Gastrocnemius medialis (tissue), 4 donors: ENCODE measurements around the gene UMODL1.

Source experiments
- CTCF ChIP-seq, 5 experiments: fragments of 450-650 bp in 3 of 5; fragments of 200-600 bp in 2 of 5; sonication (generic) in 2 of 5; IDR thresholded peaks in 4 of 5; conservative IDR thresholded peaks in 1 of 5; 1 replicate in 4 of 5; 2 replicates in 1 of 5; pipeline ENCODE4 v1.5.1; 2016 to 2019; ENCODE audit warnings: antibody characterized with exemption in 5 of 5, mild to moderate bottlenecking in 3 of 5, moderate library complexity in 3 of 5
- POLR2A ChIP-seq, 2 donors: fragments of 450-650 bp; IDR thresholded peaks; one replicate each; pipeline ENCODE4 v1.6.1; 2017; ENCODE audit warnings: antibody characterized with exemption in 2 of 2, mild to moderate bottlenecking in 2 of 2, moderate library complexity in 2 of 2

GRCh38 chr21:42148584-42148983 is 77.5 kb downstream of the UMODL1 start:
- TF ChIP-seq POLR2A (IDR thresholded peaks at IDR 0.05): no peak
- no peak for TF ChIP-seq CTCF (IDR thresholded peaks at IDR 0.05 in 4 of 5, conservative IDR thresholded peaks at IDR 0.05 in 1 of 5)
